Measurements from ENCODE around the gene EIF5.

DNA sequence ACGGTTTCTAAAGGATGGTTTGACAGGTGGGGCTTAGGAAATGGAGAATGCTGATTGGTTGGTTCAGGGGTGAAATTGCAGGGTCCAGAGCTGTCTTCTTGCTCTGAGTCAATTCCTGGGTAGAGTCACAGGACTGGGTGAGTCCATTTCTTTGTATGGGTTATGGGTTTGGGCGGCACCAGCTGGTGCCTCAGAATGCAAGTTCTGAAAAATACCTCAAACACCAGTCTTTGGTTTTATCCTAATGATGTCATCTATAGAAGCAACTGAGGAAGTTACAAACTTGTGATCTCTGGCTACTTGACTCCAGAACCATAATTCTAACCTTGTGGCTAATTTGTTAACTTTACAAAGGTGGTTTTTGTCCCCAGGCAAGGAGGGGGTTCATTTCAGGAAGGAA, 47.6 kb upstream of the EIF5 start:
- TF ChIP-seq CTCF (IDR thresholded peaks at IDR 0.05): no peak
- no peak for TF ChIP-seq POLR2A (IDR thresholded peaks at IDR 0.05)
